ENCODE data around the gene CALHM3. TPM values are rescaled to one million over a fixed set of nuclear protein-coding genes. Genes with fewer than 3 reads are reported as not detected.

CALHM3 gene
- total RNA-seq, 6 donors from 2014 or later = 0.30 to 0.79 TPM; not detected in 4

DNA sequence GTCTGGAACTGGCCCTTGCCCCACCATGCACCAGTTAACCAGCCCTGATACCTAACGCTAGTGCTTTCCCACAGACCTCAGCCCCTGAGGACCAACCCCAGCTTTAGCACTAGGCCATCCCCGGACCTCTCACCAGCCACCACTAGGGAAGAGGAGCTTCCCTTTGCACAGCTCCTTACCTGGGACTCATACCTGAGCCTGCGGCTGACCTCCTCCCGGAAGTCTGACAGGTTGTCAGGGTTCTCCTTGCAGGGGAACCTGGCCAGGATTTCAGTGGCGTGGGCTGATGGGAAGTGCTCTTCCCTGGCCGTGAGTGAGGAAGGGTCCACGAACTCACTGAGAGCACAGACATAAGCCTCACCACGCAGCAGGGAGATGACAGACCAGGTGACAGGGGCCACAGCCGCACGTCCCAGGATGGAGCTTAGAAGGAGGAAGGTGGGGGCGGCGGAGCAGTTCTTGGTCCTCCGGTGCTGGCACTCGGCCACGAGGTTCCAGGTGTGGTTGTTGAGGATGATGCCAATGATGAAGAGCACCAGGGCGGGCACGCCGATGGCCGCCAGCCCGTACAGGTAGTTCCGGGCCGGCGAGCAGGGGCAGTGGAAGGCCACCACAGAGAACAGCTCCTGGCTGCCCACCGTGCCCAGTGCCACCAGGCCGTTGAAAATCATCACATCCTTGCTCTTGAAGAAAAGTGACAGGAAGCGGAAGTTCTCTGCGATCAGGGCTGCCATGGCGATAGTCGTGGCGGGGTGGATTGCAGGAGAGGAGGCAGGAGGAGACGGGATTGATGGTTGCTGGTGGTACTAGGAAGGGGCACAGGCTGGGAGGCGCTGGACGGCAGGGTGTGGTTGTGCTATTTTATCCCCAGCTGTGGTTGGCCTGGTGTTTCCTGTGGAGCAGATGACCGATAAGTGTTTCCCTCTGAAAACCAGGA is 29.6 kb downstream of the CALHM3 start:
- H3K27ac ChIP-seq = peak overlapping the region; percentile 77 to 92 (median 88)
- DNase-seq = peak in 1 of 2 donors; percentile 76
- ATAC-seq (ENCODE audit: low FRiP score in 2 of 2) = no peak
- peak in 1 of 4 donors; percentile 1 for TF ChIP-seq POLR2A (IDR thresholded peaks at IDR 0.05)
- no peak for TF ChIP-seq EP300 (IDR thresholded peaks at IDR 0.05)
- peaks cover 32 to 57% (median 35%) of the 10 kb centered on the region in 4 donors for H3K4me1 ChIP-seq
- WGBS, 2 donors = 87 to 89% methylated on average over 26 to 34 of the region's 34 CpGs
- H3K36me3 ChIP-seq = peaks cover 5 to 50% (median 43%) of the 10 kb centered on the region in 4 donors
- H3K4me3 ChIP-seq = peak overlapping the region in 1 of 4 donors; percentile 75
- H3K27me3 ChIP-seq = no peaks in the 10 kb centered on the region
- H3K9me3 ChIP-seq = no peaks in the 10 kb centered on the region

- Histone ChIP-seq H3K4me1 (peaks cover 32 to 57% (median 35%) of the 10 kb centered on the region in 4 donors), H3K9me3 (no peaks in the 10 kb centered on the region), H3K36me3 (peaks cover 9 to 57% (median 50%) of the 10 kb centered on the region in 4 donors), H3K27me3 (no peaks in the 10 kb centered on the region), H3K4me3 (peak overlapping the region in 1 of 4 donors; percentile 75), H3K27ac (peak overlapping the region in 3 of 4 donors; percentile 67 to 89 (median 77))
- TF ChIP-seq CTCF (IDR thresholded peaks at IDR 0.05) = no peak
- TF ChIP-seq EP300 (IDR thresholded peaks at IDR 0.05) = no peak
- TF ChIP-seq POLR2A (IDR thresholded peaks at IDR 0.05) = peak in 1 of 4 donors; percentile 7
- peak; percentile 23 to 53 for TF ChIP-seq POLR2AphosphoS5 (IDR thresholded peaks at IDR 0.05)
- DNase-seq (peak in 1 of 2 donors; percentile 47), ATAC-seq (ENCODE audit: low FRiP score in 2 of 2) (peak; percentile 2 to 71)
- 55 to 71% methylated on average over 1 of the region's 1 CpG for WGBS, 2 donors
These were observed 30.3 kb downstream of the CALHM3 start for GRCh38 chr10:103448746-103449145.

DNA sequence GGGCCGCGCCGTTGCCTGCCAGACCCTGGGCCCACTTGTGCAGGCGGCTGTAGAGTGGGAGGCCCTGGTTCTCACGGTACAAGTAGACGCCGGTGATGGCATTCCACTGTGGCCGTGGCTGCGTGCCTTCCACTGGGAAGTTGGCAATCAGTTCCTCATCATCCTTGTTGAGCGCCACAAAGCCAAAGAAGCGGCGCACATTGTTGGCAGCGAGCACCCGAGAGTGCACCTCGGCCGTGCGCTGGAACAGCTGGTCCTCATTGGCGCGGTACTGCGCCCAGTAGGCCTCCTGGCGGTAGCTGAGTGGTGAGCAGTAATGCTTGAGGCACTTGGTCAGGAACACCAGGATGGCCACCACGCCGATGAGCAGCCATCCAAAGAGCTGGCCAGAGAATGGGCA is 31.9 kb downstream of the CALHM3 start:
- H3K9me3 ChIP-seq = no peaks in the 10 kb centered on the region
- H3K4me3 ChIP-seq = no peak overlapping the region
- H3K4me1 ChIP-seq = peaks cover 23 to 49% (median 28%) of the 10 kb centered on the region in 4 donors
- peak in 1 of 2 donors; percentile 69 for DNase-seq
- no peak for TF ChIP-seq EP300 (IDR thresholded peaks at IDR 0.05)
- TF ChIP-seq CTCF (IDR thresholded peaks at IDR 0.05) = no peak
- TF ChIP-seq POLR2AphosphoS5 (IDR thresholded peaks at IDR 0.05) = no peak
- no peak for TF ChIP-seq POLR2A (IDR thresholded peaks at IDR 0.05)
- H3K27ac ChIP-seq = peak overlapping the region; percentile 22 to 67 (median 58)
- 94 to 97% methylated on average over 14 to 23 of the region's 23 CpGs for WGBS, 2 donors
- no peak for ATAC-seq (ENCODE audit: low FRiP score in 2 of 2)
- peaks cover 13 to 72% (median 65%) of the 10 kb centered on the region in 4 donors for H3K36me3 ChIP-seq
- no peaks in the 10 kb centered on the region for H3K27me3 ChIP-seq

DNA sequence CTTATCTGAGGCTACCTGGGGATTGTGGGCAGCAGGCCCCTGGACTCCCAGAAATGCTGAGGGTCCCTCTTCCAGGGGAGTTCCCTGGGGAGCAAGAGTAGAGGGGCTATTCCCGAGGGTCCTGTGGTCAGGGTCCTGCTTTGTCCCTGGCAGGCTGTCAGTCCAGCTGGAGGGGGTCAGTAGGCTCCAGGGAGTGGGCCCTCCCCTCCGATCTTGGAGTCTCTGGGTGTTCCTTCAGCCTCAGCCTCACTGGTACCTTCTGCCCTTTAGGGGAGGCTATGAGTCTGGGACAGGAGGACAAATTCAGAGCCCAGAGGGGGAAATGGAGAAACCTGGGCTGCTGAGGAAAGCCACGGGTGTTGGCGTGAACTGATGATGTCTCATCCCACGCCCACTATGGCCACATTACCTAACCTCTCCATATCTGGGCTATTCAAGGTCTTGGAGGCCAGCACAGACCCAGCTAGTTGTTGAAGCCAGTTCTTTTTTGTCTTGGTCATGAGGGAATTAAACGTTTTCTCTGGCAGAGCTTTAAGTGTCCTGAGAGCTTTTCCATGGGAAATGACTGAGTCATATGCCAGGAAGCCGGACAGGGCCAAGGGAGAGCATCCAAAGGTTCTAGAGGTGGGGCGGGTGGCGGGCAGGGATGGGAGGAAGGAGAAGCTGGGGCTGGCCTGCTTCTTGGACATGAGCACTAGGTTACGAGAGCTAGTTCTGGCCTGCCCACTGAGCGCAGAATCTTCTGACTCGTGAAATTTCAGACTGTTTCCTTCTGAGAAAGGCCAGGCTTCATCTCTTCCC is 33.1 kb downstream of the CALHM3 start:
- Histone ChIP-seq H3K9me3 (no peaks in the 10 kb centered on the region), H3K4me1 (peaks cover 22 to 41% (median 27%) of the 10 kb centered on the region in 4 donors), H3K4me3 (no peak overlapping the region), H3K36me3 (peaks cover 13 to 85% (median 75%) of the 10 kb centered on the region in 4 donors), H3K27me3 (no peaks in the 10 kb centered on the region), H3K27ac (peak overlapping the region; percentile 58 to 75 (median 66))
- DNase-seq = no peak
- peak; percentile 20 to 67 for ATAC-seq (ENCODE audit: low FRiP score in 2 of 2)
- TF ChIP-seq EP300 (IDR thresholded peaks at IDR 0.05) (no peak), POLR2AphosphoS5 (IDR thresholded peaks at IDR 0.05) (peak in 1 of 2 donors; percentile 20), CTCF (IDR thresholded peaks at IDR 0.05) (no peak)
- WGBS, 2 donors = 67 to 76% methylated on average over 12 of the region's 12 CpGs

DNA sequence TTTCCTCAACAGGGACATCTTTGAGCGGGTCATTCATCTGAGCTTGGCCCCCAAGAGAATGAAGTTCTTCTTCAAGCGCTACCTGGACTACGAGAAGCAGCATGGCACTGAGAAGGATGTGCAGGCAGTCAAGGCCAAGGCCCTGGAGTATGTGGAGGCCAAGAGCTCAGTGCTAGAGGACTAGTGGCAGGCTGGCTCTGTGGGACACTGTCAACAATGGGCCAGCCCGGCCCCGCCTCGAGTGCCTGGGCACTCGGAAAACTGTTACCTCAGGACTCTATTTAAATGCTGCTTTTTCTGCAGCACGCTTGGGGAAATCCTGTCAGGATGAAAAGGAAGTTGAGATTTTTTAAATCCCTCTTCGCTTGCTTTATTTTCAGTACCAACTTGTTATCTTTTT is 33.7 kb downstream of the CALHM3 start:
- 82 to 88% methylated on average over 9 of the region's 9 CpGs for WGBS, 2 donors
- no peaks in the 10 kb centered on the region for H3K27me3 ChIP-seq

More for the DNA sequence above, 33.7 kb downstream of the CALHM3 start:
- TF ChIP-seq POLR2AphosphoS5 (IDR thresholded peaks at IDR 0.05) = no peak
- TF ChIP-seq CTCF (IDR thresholded peaks at IDR 0.05) = no peak
- no peak for TF ChIP-seq POLR2A (IDR thresholded peaks at IDR 0.05)
- no peak for TF ChIP-seq EP300 (IDR thresholded peaks at IDR 0.05)
- peak overlapping the region; percentile 58 to 75 (median 66) for H3K27ac ChIP-seq
- DNase-seq (no peak), ATAC-seq (ENCODE audit: low FRiP score in 2 of 2) (no peak)
- peaks cover 17 to 35% (median 23%) of the 10 kb centered on the region in 4 donors for H3K4me1 ChIP-seq
- H3K36me3 ChIP-seq = peaks cover 19 to 91% (median 80%) of the 10 kb centered on the region in 4 donors
- H3K4me3 ChIP-seq = no peak overlapping the region
- no peaks in the 10 kb centered on the region for H3K9me3 ChIP-seq
